Gastrocnemius medialis (tissue), 4 donors: ENCODE data around the gene HBEGF. TPM values are rescaled to one million over a fixed set of nuclear protein-coding genes. Genes with fewer than 3 reads are reported as not detected.

Experiments used
- ATAC-seq, 2 donors: fragments of 150-250 bp; one replicate each; pipeline ENCODE4 v1.9.1; 2016
- DNase-seq, 2 donors: peaks; one replicate each; pipeline ENCODE4 v3.0.0-alpha.2; 2019
- H3K27ac ChIP-seq, 4 donors: fragments of 200-600 bp; sonication (generic); 1 replicate in 1 of 4; 2 replicates in 3 of 4; pipeline ENCODE4 v1.5.1; 2016 to 2018; ENCODE audit warnings: mild to moderate bottlenecking in 2 of 4, moderate library complexity in 1 of 4
- H3K27me3 ChIP-seq, 3 donors: fragments of 200-600 bp; sonication (generic) in 2 of 3; 1 replicate in 1 of 3; 2 replicates in 2 of 3; pipeline versions ENCODE4 v1.5.1 to v1.6.0; 2016 to 2019; ENCODE audit warnings: mild to moderate bottlenecking in 1 of 3, moderate library complexity in 1 of 3
- H3K36me3 ChIP-seq, 2 donors: fragments of 200-600 bp; sonication (generic) in 1 of 2; one replicate each; pipeline ENCODE4 v1.5.1; 2017 to 2018
- H3K4me1 ChIP-seq, 2 donors: fragments of 200-600 bp; sonication (generic) in 1 of 2; one replicate each; pipeline ENCODE4 v1.5.1; 2016 to 2017; ENCODE audit warnings: mild to moderate bottlenecking in 2 of 2
- H3K4me3 ChIP-seq, 4 donors: fragments of 200-600 bp; sonication (generic) in 3 of 4; 1 replicate in 1 of 4; 2 replicates in 3 of 4; pipeline ENCODE4 v1.5.1; 2016 to 2019; ENCODE audit warnings: mild to moderate bottlenecking in 2 of 4
- H3K9me3 ChIP-seq, 3 donors: fragments of 200-600 bp; sonication (generic) in 2 of 3; 1 replicate in 1 of 3; 2 replicates in 2 of 3; pipeline ENCODE4 v1.5.1; 2016 to 2019
- POLR2A ChIP-seq, 2 donors: fragments of 450-650 bp; IDR thresholded peaks; one replicate each; pipeline ENCODE4 v1.6.1; 2017; ENCODE audit warnings: antibody characterized with exemption in 2 of 2, mild to moderate bottlenecking in 2 of 2, moderate library complexity in 2 of 2
- in situ Hi-C, 4 donors: fragments of 200-750 bp; cut with MboI; loops; one replicate each; pipeline versions ENCODE4 v1.15.0 to v1.8.0; 2017; ENCODE audit warnings: low sequenced_read_pairs in 4 of 4
- intact Hi-C: fragments of 100-400 bp; cut with DNase I; formaldehyde crosslinking; loops from one replicate; pipeline ENCODE4 v1.15.1; 2023; ENCODE audit warnings: low total_unique reads
- total RNA-seq, 4 donors: library from RNA; depleted of rRNA; stranded (reverse); fragments of >200 nt; gene quantifications; one replicate each; pipeline versions ENCODE4 v1.1.0 to v1.2.3, GENCODE V29; 2016
- TF ChIP-seq, protein P1 (sequence below), 5 experiments: fragments of 450-650 bp in 3 of 5; fragments of 200-600 bp in 2 of 5; sonication (generic) in 2 of 5; IDR thresholded peaks in 4 of 5; conservative IDR thresholded peaks in 1 of 5; 1 replicate in 4 of 5; 2 replicates in 1 of 5; pipeline ENCODE4 v1.5.1; 2016 to 2019; ENCODE audit warnings: antibody characterized with exemption in 5 of 5, mild to moderate bottlenecking in 3 of 5, moderate library complexity in 3 of 5

Gene HBEGF
- total RNA-seq, 4 donors from 2014 or later = 5.3 to 22.2 (median 17.6) TPM

GRCh38 chr5:140319833-140320232 is 26.6 kb downstream of the HBEGF start:
- intact Hi-C loops (no loop called here), in situ Hi-C loops (no loop called here)
- no peak overlapping the region for H3K4me3 ChIP-seq
- peaks cover 18 to 26% of the 10 kb centered on the region in 2 donors for H3K4me1 ChIP-seq
- no peak for DNase-seq
- no peaks in the 10 kb centered on the region for H3K9me3 ChIP-seq
- H3K27me3 ChIP-seq = no peaks in the 10 kb centered on the region
- TF ChIP-seq, protein P1, sequence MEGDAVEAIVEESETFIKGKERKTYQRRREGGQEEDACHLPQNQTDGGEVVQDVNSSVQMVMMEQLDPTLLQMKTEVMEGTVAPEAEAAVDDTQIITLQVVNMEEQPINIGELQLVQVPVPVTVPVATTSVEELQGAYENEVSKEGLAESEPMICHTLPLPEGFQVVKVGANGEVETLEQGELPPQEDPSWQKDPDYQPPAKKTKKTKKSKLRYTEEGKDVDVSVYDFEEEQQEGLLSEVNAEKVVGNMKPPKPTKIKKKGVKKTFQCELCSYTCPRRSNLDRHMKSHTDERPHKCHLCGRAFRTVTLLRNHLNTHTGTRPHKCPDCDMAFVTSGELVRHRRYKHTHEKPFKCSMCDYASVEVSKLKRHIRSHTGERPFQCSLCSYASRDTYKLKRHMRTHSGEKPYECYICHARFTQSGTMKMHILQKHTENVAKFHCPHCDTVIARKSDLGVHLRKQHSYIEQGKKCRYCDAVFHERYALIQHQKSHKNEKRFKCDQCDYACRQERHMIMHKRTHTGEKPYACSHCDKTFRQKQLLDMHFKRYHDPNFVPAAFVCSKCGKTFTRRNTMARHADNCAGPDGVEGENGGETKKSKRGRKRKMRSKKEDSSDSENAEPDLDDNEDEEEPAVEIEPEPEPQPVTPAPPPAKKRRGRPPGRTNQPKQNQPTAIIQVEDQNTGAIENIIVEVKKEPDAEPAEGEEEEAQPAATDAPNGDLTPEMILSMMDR (IDR thresholded peaks at IDR 0.05 in 4 of 5, conservative IDR thresholded peaks at IDR 0.05 in 1 of 5) = no peak
- TF ChIP-seq POLR2A (IDR thresholded peaks at IDR 0.05) = no peak
- no peaks in the 10 kb centered on the region for H3K36me3 ChIP-seq
- no peak overlapping the region for H3K27ac ChIP-seq
- ATAC-seq = no peak

DNA sequence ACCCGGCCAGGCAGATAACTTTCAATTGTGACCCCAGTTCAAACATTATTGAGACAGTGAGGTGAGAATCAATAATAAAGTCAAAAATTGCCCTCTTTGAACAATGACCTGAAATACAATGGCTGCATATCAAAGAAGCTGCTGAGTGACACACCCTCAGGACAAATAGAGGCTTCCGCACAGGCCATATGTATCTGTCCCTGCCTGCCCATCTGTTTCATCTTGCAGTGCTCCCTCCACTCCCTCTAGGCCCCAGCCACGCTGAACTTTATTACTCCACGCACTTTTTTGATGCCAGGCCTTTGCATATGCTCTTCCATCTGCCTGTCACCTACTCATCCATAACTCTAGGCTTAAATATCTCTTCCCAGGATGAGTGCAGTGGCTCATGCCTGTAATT is 27.6 kb downstream of the HBEGF start:
- TF ChIP-seq, protein P1 (IDR thresholded peaks at IDR 0.05 in 4 of 5, conservative IDR thresholded peaks at IDR 0.05 in 1 of 5) = no peak
- TF ChIP-seq POLR2A (IDR thresholded peaks at IDR 0.05) = no peak
- in situ Hi-C loops = no loop called here
- intact Hi-C loops = no loop called here
- Histone ChIP-seq H3K36me3 (no peaks in the 10 kb centered on the region), H3K4me3 (no peak overlapping the region), H3K27me3 (no peaks in the 10 kb centered on the region), H3K27ac (no peak overlapping the region), H3K4me1 (peaks cover 18 to 23% of the 10 kb centered on the region in 2 donors), H3K9me3 (no peaks in the 10 kb centered on the region)
- DNase-seq (no peak), ATAC-seq (no peak)

GRCh38 chr5:140317859-140318258 is 28.5 kb downstream of the HBEGF start:
- no peak for ATAC-seq

GRCh38 chr5:140312791-140313189 is 33.6 kb downstream of the HBEGF start:
- peak in 1 of 2 donors; percentile 38 for DNase-seq
- ATAC-seq = peak; percentile 49 to 52
- intact Hi-C loops (no loop called here), in situ Hi-C loops (no loop called here)
- no peak overlapping the region for H3K4me3 ChIP-seq
- H3K4me1 ChIP-seq = peaks cover 25 to 28% of the 10 kb centered on the region in 2 donors
- H3K9me3 ChIP-seq = no peaks in the 10 kb centered on the region
- TF ChIP-seq POLR2A (IDR thresholded peaks at IDR 0.05) = no peak
- TF ChIP-seq, protein P1 (IDR thresholded peaks at IDR 0.05 in 4 of 5, conservative IDR thresholded peaks at IDR 0.05 in 1 of 5) = no peak
- no peaks in the 10 kb centered on the region for H3K36me3 ChIP-seq
- peak overlapping the region; percentile 64 to 76 (median 72) for H3K27ac ChIP-seq
- no peaks in the 10 kb centered on the region for H3K27me3 ChIP-seq

More at GRCh38 chr5:140317859-140318258, 28.5 kb downstream of the HBEGF start:
- peaks cover 14 to 24% of the 10 kb centered on the region in 2 donors for H3K4me1 ChIP-seq
- in situ Hi-C loops = no loop called here
- no peak for DNase-seq
- H3K4me3 ChIP-seq = no peak overlapping the region
- intact Hi-C loops = no loop called here
- no peak overlapping the region for H3K27ac ChIP-seq
- no peaks in the 10 kb centered on the region for H3K36me3 ChIP-seq
- TF ChIP-seq, protein P1 (IDR thresholded peaks at IDR 0.05 in 4 of 5, conservative IDR thresholded peaks at IDR 0.05 in 1 of 5) = no peak
- TF ChIP-seq POLR2A (IDR thresholded peaks at IDR 0.05) = no peak
- H3K27me3 ChIP-seq = no peaks in the 10 kb centered on the region
- no peaks in the 10 kb centered on the region for H3K9me3 ChIP-seq
